ENCODE data around the gene CUL4A.

DNA sequence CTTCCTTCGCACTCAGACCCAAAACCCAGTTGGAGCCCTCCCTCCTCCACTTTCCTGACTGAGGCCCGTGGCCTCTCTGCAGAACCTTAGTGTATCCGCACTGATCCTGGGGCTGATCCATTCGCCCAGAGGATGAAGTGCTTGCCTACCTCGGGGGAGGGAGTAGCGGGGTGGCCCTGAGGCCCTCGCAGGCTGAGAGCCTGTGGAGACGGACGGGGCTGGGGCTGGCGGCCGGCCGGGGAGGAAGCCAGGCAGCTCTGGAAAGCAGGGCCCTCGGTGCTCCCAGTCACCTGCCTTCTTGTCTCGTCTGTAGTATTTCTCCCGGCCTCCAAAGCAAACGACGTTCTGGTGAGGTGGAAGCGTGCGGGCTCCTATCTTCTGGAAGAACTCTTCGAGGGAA, 49.7 kb upstream of the CUL4A start:
- no peak for TF ChIP-seq EZH2 (IDR thresholded peaks at IDR 0.05; ENCODE audit: insufficient read depth, poor library complexity, severe bottlenecking)
- TF ChIP-seq EZH2phosphoT487 (IDR thresholded peaks at IDR 0.05; ENCODE audit: insufficient read depth, low read depth), result no peak
